Lower leg skin (tissue), 4 donors: Measurements from ENCODE around the gene SSR2. TPM values are rescaled to one million over a fixed set of nuclear protein-coding genes. Genes with fewer than 3 reads are reported as not detected.
"Not testable (repeated sequence)": the region's sequence is repeated elsewhere in the genome, so short reads cannot be mapped to it uniquely, and the experiment has no call there.

ENCODE experiments used
- DNase-seq, 2 donors: peaks; one replicate each; pipeline ENCODE4 v3.0.0-alpha.2; 2019; ENCODE audit warnings: low spot score in 2 of 2
- H3K4me3 ChIP-seq: fragments of 200-600 bp; sonication (generic); 2 replicates; pipeline ENCODE4 v1.5.1; 2017; ENCODE audit warnings: mild to moderate bottlenecking, low read depth; ENCODE audit not compliant: poor library complexity, severe bottlenecking
- POLR2A ChIP-seq, 2 donors: fragments of 450-650 bp; IDR thresholded peaks; one replicate each; pipeline ENCODE4 v1.6.1; 2016 to 2017; ENCODE audit warnings: antibody characterized with exemption in 2 of 2, mild to moderate bottlenecking in 1 of 2, moderate library complexity in 1 of 2
- WGBS, 2 donors: methylation state at CpG; one replicate each; pipeline ENCODE4 v1.1.5; 2018; 5-methylcytosine and 5-hydroxymethylcytosine counted together
- intact Hi-C: fragments of 100-400 bp; cut with DNase I; formaldehyde crosslinking; loops from one replicate; pipeline ENCODE4 v1.15.0; 2023; ENCODE audit warnings: low total_unique reads
- total RNA-seq, 4 donors: library from RNA; depleted of rRNA; stranded (reverse); fragments of >200 nt; gene quantifications; one replicate each; pipeline ENCODE4 v1.1.0, GENCODE V29; 2016
- TF ChIP-seq, protein P1 (sequence below), 3 donors: fragments of 450-650 bp; IDR thresholded peaks; one replicate each; pipeline ENCODE4 v1.5.1; 2016; ENCODE audit warnings: antibody characterized with exemption in 3 of 3, mild to moderate bottlenecking in 3 of 3, moderate library complexity in 2 of 3

SSR2 gene
- total RNA-seq, 4 donors from 2014 or later, result 113 to 215 (median 185) TPM

DNA sequence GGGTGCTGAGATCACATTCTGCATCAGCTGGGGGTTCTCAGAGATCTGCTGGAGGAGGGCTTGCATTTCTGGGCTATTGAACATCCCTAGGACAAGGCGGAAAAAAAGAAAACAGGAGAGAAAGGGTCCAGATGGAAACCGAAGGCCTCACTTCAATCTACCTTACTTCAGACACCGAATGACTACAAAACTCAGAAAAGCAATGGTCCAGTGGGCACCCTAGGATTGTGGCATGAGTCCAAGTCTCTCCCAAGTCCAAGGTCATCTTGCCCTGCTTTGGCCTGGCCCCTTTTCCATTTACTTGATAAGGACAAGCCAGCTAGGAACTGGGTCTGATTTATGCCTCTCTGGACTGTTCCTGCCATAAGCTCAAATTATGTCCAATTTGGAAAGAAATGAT, 22.1 kb upstream of the SSR2 start:
- 87 to 98% methylated on average over 3 of the region's 3 CpGs for WGBS, 2 donors
- intact Hi-C loops, result no loop called here
- H3K4me3 ChIP-seq, result no peak overlapping the region
- no peak for TF ChIP-seq POLR2A (IDR thresholded peaks at IDR 0.05)
- TF ChIP-seq, protein P1, sequence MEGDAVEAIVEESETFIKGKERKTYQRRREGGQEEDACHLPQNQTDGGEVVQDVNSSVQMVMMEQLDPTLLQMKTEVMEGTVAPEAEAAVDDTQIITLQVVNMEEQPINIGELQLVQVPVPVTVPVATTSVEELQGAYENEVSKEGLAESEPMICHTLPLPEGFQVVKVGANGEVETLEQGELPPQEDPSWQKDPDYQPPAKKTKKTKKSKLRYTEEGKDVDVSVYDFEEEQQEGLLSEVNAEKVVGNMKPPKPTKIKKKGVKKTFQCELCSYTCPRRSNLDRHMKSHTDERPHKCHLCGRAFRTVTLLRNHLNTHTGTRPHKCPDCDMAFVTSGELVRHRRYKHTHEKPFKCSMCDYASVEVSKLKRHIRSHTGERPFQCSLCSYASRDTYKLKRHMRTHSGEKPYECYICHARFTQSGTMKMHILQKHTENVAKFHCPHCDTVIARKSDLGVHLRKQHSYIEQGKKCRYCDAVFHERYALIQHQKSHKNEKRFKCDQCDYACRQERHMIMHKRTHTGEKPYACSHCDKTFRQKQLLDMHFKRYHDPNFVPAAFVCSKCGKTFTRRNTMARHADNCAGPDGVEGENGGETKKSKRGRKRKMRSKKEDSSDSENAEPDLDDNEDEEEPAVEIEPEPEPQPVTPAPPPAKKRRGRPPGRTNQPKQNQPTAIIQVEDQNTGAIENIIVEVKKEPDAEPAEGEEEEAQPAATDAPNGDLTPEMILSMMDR (IDR thresholded peaks at IDR 0.05), result no peak
- no peak for DNase-seq

DNA sequence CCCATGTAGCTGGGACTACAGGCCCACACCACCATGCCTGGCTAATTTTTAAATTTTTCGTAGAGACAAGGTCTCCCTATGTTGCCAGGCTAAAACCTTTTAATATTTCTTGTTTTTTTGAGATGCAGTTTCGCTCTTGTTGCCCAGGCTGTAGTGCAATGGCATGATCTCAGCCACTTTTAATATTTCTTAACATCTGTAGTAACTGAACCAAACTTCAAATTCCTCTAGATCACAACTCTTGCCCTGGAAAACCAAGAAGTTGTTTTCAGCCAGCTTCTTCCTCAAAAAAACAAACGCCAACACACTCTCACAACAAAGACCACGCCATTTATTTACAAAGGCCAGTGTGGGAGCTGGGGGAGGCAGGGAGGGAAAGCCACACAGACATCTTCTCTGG, 14.2 kb upstream of the SSR2 start:
- H3K4me3 ChIP-seq, intact Hi-C loops, DNase-seq: not testable (repeated sequence)
- 94% methylated on average over 4 of the region's 4 CpGs for WGBS, 2 donors

DNA sequence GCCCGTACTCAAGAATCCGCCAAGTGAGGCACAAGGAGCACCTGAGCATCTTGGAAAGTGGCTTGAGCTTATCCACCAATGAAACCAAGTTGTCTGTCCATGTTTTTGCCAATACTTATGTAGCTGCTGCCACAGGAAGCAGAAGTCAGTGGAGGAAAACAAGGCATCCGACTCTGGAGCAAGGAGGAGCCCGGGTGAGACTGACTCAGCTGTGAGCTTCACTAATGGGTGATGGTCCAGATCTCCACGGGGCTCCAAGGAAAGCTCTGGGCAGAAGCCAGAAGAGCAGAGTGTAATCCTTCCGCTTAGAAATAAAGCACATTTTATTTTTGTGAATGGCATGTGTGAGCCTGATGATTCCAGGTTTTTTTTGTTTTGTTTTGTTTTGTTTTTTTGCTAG, 12.3 kb upstream of the SSR2 start:
- WGBS, 2 donors, result 62 to 65% methylated on average over 6 of the region's 6 CpGs
- intact Hi-C loops, result no loop called here
- TF ChIP-seq, protein P1 (IDR thresholded peaks at IDR 0.05), result no peak
- TF ChIP-seq POLR2A (IDR thresholded peaks at IDR 0.05), result no peak
- no peak overlapping the region for H3K4me3 ChIP-seq
- no peak for DNase-seq

DNA sequence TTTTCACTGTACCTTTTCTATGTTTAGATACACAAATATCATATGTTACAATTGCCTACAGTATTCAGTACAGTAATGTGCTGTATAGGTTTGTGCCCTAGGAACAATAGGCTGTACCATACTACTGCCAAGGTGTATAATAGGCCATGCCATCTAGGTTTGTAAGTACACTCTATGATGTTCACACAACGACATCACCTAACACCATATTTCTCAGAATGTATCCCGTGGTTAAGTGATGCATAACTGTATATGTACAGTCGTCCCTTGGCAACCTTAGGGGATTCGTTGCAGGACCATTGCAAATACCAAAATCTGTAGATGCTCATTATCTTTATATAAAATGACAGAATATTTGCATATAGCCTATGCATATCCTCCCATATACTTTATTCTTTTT, 5.8 kb upstream of the SSR2 start:
- TF ChIP-seq POLR2A (IDR thresholded peaks at IDR 0.05), result no peak
- TF ChIP-seq, protein P1 (IDR thresholded peaks at IDR 0.05), result no peak
- no peak for DNase-seq
- 87 to 96% methylated on average over 4 of the region's 4 CpGs for WGBS, 2 donors
- intact Hi-C loops, result no loop called here
- H3K4me3 ChIP-seq, result no peak overlapping the region

DNA sequence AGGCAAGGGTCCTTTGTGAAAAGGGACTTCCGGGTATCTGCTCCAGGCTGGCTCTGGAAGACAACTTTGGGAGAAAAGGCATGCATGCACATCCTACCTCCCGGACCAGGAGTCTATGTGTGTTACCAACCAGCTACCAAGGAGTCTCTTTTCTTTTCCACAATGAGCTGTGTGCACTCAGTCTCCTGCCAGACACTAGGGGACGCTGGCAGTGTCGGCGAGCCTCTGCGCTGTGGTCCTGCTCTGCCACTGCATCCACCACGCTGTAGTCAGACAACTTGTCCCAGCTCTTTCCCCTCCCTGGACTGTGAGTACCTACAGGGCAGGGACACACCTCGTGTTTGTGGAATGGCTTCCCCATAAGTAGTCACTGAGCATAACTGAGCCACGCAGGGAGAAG, 5.1 kb upstream of the SSR2 start:
- 20 to 22% methylated on average over 9 of the region's 9 CpGs for WGBS, 2 donors
- intact Hi-C loops, result no loop called here

DNA sequence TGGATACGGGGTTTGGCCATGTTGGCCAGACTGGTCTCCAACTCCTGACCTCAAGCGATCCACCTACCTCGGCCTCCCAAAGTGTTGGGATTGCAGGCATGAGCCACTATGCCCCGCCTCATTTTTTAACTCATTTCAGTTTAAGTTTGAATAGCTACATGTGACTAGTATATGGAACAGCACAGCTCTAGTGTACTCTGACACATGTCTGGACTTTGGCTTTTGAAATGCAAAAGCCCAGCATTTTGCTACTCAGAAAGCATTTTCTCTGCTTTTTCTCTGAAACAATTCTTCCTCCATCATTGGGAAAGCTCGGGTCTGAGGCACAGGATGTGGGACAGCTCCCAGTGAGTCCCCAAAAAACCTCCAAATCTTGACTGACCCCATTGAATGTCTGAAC, 4.0 kb upstream of the SSR2 start:
- WGBS, 2 donors, result 83 to 84% methylated on average over 5 of the region's 5 CpGs
- H3K4me3 ChIP-seq, result no peak overlapping the region
- intact Hi-C loops, result no loop called here
- TF ChIP-seq POLR2A (IDR thresholded peaks at IDR 0.05), result no peak
- TF ChIP-seq, protein P1 (IDR thresholded peaks at IDR 0.05), result no peak
- DNase-seq, result no peak

More for the DNA sequence above, 5.1 kb upstream of the SSR2 start:
- TF ChIP-seq, protein P1 (IDR thresholded peaks at IDR 0.05), result no peak
- no peak for TF ChIP-seq POLR2A (IDR thresholded peaks at IDR 0.05)
- no peak overlapping the region for H3K4me3 ChIP-seq
- no peak for DNase-seq
